ENCODE results near the gene SURF2.
A peak's percentile ranks its signal among the peaks of the same experiment; 100 is the strongest.

Gene SURF2

DNA sequence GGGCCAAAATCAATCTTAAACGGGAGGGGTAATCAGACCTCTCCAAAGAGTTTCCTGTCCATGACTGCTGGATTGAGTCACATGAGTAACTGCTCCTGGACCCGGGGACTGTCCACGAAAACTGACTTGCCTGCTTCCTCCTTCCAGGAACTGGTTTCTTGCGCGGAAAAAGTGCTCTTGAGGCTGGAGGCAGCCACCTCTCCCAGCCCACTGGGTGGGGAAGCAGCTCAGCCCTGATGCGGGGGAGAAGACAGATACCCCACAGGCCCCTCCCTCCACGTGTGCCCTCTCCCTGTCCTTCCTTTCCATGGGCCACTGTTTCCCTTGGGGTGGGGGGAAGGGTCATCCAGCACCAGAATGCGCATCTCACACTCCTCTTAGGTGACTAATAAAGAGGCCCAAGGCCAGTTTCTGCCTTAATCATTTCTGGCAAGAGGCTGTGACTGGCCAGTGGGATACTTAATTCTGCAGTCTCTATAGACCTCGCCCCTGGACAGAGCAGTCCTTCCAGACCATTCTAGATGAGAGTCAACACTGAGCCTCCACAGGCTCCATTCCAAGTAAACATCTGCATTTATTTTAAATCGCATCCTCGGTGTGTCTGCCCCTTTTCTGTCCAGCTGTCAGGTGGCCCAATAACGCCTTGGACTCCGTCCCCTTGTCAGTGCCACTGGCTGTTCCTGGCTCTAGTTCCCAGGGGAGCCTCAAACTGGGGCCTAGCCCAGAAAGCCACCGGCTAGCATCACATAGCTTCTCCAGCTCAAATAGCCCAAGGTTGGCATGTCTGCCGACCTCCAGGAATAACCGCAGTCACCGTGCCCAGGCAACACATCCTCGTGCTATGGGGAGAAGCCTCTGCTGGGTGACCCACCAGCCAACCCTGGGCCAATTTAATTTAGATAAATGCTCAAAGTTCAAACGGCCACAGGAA lies 49.4 kb downstream of the SURF2 start:
- Histone ChIP-seq H3K27me3 (ENCODE audit: insufficient read depth, low read depth) (no peaks in the 10 kb centered on the region), H3K27ac (no peak overlapping the region), H3K36me3 (ENCODE audit: insufficient read depth) (no peaks in the 10 kb centered on the region), H3K4me1 (ENCODE audit: low read depth, poor library complexity, severe bottlenecking) (no peaks in the 10 kb centered on the region), H3K79me2 (ENCODE audit: insufficient read depth, low read depth) (no peaks in the 10 kb centered on the region), H3K4me2 (no peak overlapping the region), H4K20me1 (ENCODE audit: insufficient read depth) (no peaks in the 10 kb centered on the region), H2AFZ (ENCODE audit: low read depth) (no peak overlapping the region), H3K4me3 (IDR thresholded peaks at IDR 0.05; ENCODE audit: insufficient read depth, low read depth, low read length) (no peak overlapping the region), H3K9ac (no peak overlapping the region)
- TF ChIP-seq, protein P1, sequence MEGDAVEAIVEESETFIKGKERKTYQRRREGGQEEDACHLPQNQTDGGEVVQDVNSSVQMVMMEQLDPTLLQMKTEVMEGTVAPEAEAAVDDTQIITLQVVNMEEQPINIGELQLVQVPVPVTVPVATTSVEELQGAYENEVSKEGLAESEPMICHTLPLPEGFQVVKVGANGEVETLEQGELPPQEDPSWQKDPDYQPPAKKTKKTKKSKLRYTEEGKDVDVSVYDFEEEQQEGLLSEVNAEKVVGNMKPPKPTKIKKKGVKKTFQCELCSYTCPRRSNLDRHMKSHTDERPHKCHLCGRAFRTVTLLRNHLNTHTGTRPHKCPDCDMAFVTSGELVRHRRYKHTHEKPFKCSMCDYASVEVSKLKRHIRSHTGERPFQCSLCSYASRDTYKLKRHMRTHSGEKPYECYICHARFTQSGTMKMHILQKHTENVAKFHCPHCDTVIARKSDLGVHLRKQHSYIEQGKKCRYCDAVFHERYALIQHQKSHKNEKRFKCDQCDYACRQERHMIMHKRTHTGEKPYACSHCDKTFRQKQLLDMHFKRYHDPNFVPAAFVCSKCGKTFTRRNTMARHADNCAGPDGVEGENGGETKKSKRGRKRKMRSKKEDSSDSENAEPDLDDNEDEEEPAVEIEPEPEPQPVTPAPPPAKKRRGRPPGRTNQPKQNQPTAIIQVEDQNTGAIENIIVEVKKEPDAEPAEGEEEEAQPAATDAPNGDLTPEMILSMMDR (conservative IDR thresholded peaks at IDR 0.05; ENCODE audit: low read depth, low read length), result no peak

DNA sequence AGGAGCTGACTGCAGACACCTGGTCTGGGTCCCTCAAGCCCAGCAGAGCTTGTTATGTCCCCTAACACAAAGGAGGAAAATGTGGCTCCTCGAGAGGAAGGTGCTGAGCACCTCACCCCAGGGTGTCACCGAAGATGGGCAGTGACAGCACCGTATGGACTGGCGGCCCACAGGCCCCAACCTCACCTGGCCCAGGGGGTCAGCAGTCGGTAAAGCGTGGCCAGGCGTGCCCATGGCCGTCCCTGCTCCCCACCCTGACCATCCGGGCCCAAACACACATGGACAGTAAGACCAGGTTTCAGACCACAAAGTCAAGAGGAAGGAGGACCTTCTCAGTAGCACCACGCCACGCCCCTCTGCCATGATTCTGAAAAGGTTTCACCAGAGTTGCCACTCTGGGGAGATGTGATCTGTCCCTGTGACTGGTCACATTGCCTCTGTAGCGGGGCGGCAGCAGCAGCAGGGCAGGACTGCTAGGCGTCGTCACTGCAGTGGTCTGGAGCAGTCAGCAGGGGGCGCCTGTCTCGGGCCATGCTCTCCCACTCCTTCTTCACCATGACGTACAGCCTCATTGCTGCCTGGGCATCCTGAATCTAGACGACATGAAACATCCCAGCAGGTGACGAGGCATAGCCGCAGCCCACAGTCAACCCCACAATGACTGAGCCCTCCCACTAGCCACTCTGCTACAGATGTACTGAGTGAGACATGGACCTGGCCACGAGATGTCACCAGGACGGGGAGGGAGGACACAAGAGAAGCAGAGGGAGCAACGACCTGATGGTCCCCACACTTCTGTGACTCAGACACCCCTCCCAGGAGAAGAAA lies 50.3 kb downstream of the SURF2 start:
- H3K4me3 ChIP-seq (IDR thresholded peaks at IDR 0.05; ENCODE audit: insufficient read depth, low read depth, low read length), result no peak overlapping the region
- TF ChIP-seq, protein P1 (conservative IDR thresholded peaks at IDR 0.05; ENCODE audit: low read depth, low read length), result peak; percentile 85

DNA sequence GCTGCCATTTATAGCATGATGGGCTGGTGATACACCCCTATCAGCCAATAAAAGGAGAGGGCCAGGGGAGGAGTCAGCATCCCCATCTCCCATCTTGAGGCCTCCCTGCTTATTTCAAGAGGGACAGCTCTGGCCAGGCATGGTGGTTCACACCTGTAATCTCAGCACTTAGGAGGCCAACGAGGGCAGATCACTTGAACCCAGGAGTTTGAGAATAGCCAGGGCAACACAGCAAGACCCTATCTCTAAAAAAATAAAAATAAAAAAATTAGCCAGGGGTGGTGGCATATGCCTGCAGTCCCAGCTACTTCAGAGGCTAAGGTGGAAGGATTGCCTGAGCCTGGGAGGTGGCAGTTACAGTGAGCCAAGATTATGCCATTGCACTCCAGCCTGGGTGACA lies 51.7 kb downstream of the SURF2 start:
- Histone ChIP-seq H3K79me2 (ENCODE audit: insufficient read depth, low read depth) (no peaks in the 10 kb centered on the region), H3K4me1 (ENCODE audit: low read depth, poor library complexity, severe bottlenecking) (no peaks in the 10 kb centered on the region), H3K4me3 (IDR thresholded peaks at IDR 0.05; ENCODE audit: insufficient read depth, low read depth, low read length) (no peak overlapping the region), H3K27ac (no peak overlapping the region), H3K27me3 (ENCODE audit: insufficient read depth, low read depth) (no peaks in the 10 kb centered on the region), H3K36me3 (ENCODE audit: insufficient read depth) (no peaks in the 10 kb centered on the region; the same call in 1 of the 2 replicates), H3K9ac (no peak overlapping the region), H3K4me2 (no peak overlapping the region), H4K20me1 (ENCODE audit: insufficient read depth) (no peaks in the 10 kb centered on the region), H2AFZ (ENCODE audit: low read depth) (no peak overlapping the region)
- TF ChIP-seq, protein P1 (conservative IDR thresholded peaks at IDR 0.05; ENCODE audit: low read depth, low read length), result no peak

More for the DNA sequence above, 50.3 kb downstream of the SURF2 start:
- Histone ChIP-seq H3K27ac (no peak overlapping the region), H3K4me2 (no peak overlapping the region), H3K9ac (no peak overlapping the region), H3K4me1 (ENCODE audit: low read depth, poor library complexity, severe bottlenecking) (no peaks in the 10 kb centered on the region), H3K36me3 (ENCODE audit: insufficient read depth) (no peaks in the 10 kb centered on the region), H3K79me2 (ENCODE audit: insufficient read depth, low read depth) (no peaks in the 10 kb centered on the region), H3K27me3 (ENCODE audit: insufficient read depth, low read depth) (no peaks in the 10 kb centered on the region), H4K20me1 (ENCODE audit: insufficient read depth) (no peaks in the 10 kb centered on the region), H2AFZ (ENCODE audit: low read depth) (no peak overlapping the region)
